Fibroblast of lung (primary cell): ENCODE data around the gene MEGF8. TPM values are rescaled to one million over a fixed set of nuclear protein-coding genes. Genes with fewer than 3 reads are reported as not detected.

ENCODE experiments used
- DNase-seq, 2 donors: peaks; one replicate each; pipeline versions ENCODE4 v3.0.0 to v3.0.0-alpha.2; 2010; ENCODE audit warnings: low read depth in 2 of 2
- H2AFZ ChIP-seq: 2 replicates; pipeline ENCODE4 v1.5.1; 2012; ENCODE audit warnings: low read length, control low read depth, inconsistent platforms
- H3K27ac ChIP-seq: 2 replicates; pipeline ENCODE4 v1.5.1; 2011; ENCODE audit warnings: low read length, control low read depth; ENCODE audit not compliant: insufficient read depth
- H3K27me3 ChIP-seq: 2 replicates; pipeline ENCODE4 v1.5.1; 2011; ENCODE audit warnings: mild to moderate bottlenecking, low read length; ENCODE audit not compliant: control insufficient read depth, insufficient read depth
- H3K36me3 ChIP-seq: 2 replicates; pipeline ENCODE4 v1.5.1; 2011; ENCODE audit warnings: low read length; ENCODE audit not compliant: control insufficient read depth, insufficient read depth
- H3K4me1 ChIP-seq: 2 replicates; pipeline ENCODE4 v1.5.1; 2011; ENCODE audit warnings: low read length; ENCODE audit not compliant: control insufficient read depth, insufficient read depth; ENCODE audit errors: extremely low read depth
- H3K4me2 ChIP-seq: 2 replicates; pipeline ENCODE4 v1.5.1; 2011; ENCODE audit warnings: low read length, control low read depth; ENCODE audit not compliant: insufficient read depth; ENCODE audit errors: extremely low read depth
- H3K4me3 ChIP-seq, 4 experiments: fragments of 200-600 bp in 1 of 4; sonication (generic) in 1 of 4; replicated peaks in 1 of 4; 2 replicates each; pipeline ENCODE4 v1.5.1; 2011 to 2016; ENCODE audit warnings: low read length in 4 of 4, low read depth in 3 of 4, mild to moderate bottlenecking in 3 of 4, control low read depth in 2 of 4, inconsistent platforms in 1 of 4, mixed read lengths in 1 of 4; ENCODE audit not compliant: insufficient read depth in 1 of 4; ENCODE audit errors: control extremely low read depth in 1 of 4
- H3K79me2 ChIP-seq: 2 replicates; pipeline ENCODE4 v1.5.1; 2012; ENCODE audit warnings: mild to moderate bottlenecking, low read length, inconsistent platforms; ENCODE audit not compliant: control insufficient read depth, insufficient read depth
- H3K9ac ChIP-seq: 2 replicates; pipeline ENCODE4 v1.5.1; 2011; ENCODE audit warnings: mild to moderate bottlenecking, low read length, control low read depth; ENCODE audit not compliant: insufficient read depth
- H3K9me3 ChIP-seq: 2 replicates; pipeline ENCODE4 v1.5.1; 2012; ENCODE audit warnings: low read depth, low read length; ENCODE audit not compliant: control insufficient read depth, insufficient read depth
- H4K20me1 ChIP-seq: 2 replicates; pipeline ENCODE4 v1.5.1; 2011; ENCODE audit warnings: low read length; ENCODE audit not compliant: control insufficient read depth, insufficient read depth; ENCODE audit errors: extremely low read depth
- CTCF ChIP-seq, 2 donors: IDR thresholded peaks in 1 of 2; conservative IDR thresholded peaks in 1 of 2; 1 replicate in 1 of 2; 2 replicates in 1 of 2; pipeline ENCODE4 v1.5.1; 2011 to 2012; ENCODE audit warnings: low read length in 2 of 2, control low read depth in 1 of 2, inconsistent platforms in 1 of 2, low read depth in 1 of 2, mild to moderate bottlenecking in 1 of 2
- EZH2 ChIP-seq: IDR thresholded peaks from 2 replicates; pipeline ENCODE4 v1.5.1; 2012; ENCODE audit warnings: low read length, control low read depth, mild to moderate bottlenecking; ENCODE audit errors: missing control alignments
- polyA plus RNA-seq, 2 donors: library from polyadenylated mRNA; depleted of rRNA in 1 of 2; stranded (reverse) in 1 of 2; unstranded in 1 of 2; fragments of >200 nt; gene quantifications; 2 replicates each; pipeline ENCODE4 v1.2.1, GENCODE V29; 2011 to 2012; ENCODE audit warnings: missing spikeins in 1 of 2
- total RNA-seq: library from RNA; depleted of rRNA; stranded (reverse); fragments of >200 nt; gene quantifications from 2 replicates; pipeline ENCODE4 v1.2.1, GENCODE V29; 2014

The MEGF8 gene
- total and polyA plus RNA-seq, 2 donors (not counting 1 experiment from before 2014, with no cell fraction given): 9.3 to 27.6 TPM

- H3K9me3 ChIP-seq: no peaks in the 10 kb centered on the region
- TF ChIP-seq CTCF (conservative IDR thresholded peaks at IDR 0.05 in 1 of 2, IDR thresholded peaks at IDR 0.05 in 1 of 2; ENCODE audit: low read depth in 1 of 2, low read length in 2 of 2) (no peak), EZH2 (no peak)
- H3K79me2 ChIP-seq: peaks cover 15% of the 10 kb centered on the region
- H3K4me2 ChIP-seq: no peak overlapping the region
- H3K4me1 ChIP-seq: peaks cover 12% of the 10 kb centered on the region
- H3K27me3 ChIP-seq: no peaks in the 10 kb centered on the region
- no peaks in the 10 kb centered on the region for H4K20me1 ChIP-seq
- no peak overlapping the region for H2AFZ ChIP-seq
- H3K36me3 ChIP-seq: peaks cover 56% of the 10 kb centered on the region
- H3K27ac ChIP-seq: no peak overlapping the region
- H3K4me3 ChIP-seq: no peak overlapping the region
- no peak for DNase-seq
- no peak overlapping the region for H3K9ac ChIP-seq
These were observed 35.3 kb upstream of the MEGF8 start for GRCh38 chr19:42290136-42290522.

GRCh38 chr19:42290523-42291434 lies 34.7 kb upstream of the MEGF8 start:
- no peak overlapping the region for H3K9ac ChIP-seq
- peaks cover 58% of the 10 kb centered on the region for H3K36me3 ChIP-seq
- H3K9me3 ChIP-seq: no peaks in the 10 kb centered on the region
- no peak overlapping the region for H3K4me3 ChIP-seq
- no peak for TF ChIP-seq EZH2
- TF ChIP-seq CTCF (conservative IDR thresholded peaks at IDR 0.05 in 1 of 2, IDR thresholded peaks at IDR 0.05 in 1 of 2; ENCODE audit: low read depth in 1 of 2, low read length in 2 of 2): peak; percentile 38 to 42
- no peak overlapping the region for H3K4me2 ChIP-seq
- no peak overlapping the region for H3K27ac ChIP-seq
- no peaks in the 10 kb centered on the region for H3K27me3 ChIP-seq
- H4K20me1 ChIP-seq: no peaks in the 10 kb centered on the region
- H3K4me1 ChIP-seq: peaks cover 6% of the 10 kb centered on the region
- no peak overlapping the region for H2AFZ ChIP-seq
- H3K79me2 ChIP-seq: peaks cover 9% of the 10 kb centered on the region
- no peak for DNase-seq

GRCh38 chr19:42291435-42291810 lies 34.0 kb upstream of the MEGF8 start:
- TF ChIP-seq EZH2: no peak
- TF ChIP-seq CTCF (conservative IDR thresholded peaks at IDR 0.05 in 1 of 2, IDR thresholded peaks at IDR 0.05 in 1 of 2; ENCODE audit: low read depth in 1 of 2, low read length in 2 of 2): no peak
- peaks cover 4% of the 10 kb centered on the region for H3K79me2 ChIP-seq
- peaks cover 58% of the 10 kb centered on the region for H3K36me3 ChIP-seq
- no peaks in the 10 kb centered on the region for H3K9me3 ChIP-seq
- no peak overlapping the region for H2AFZ ChIP-seq
- no peaks in the 10 kb centered on the region for H3K4me1 ChIP-seq
- H3K4me2 ChIP-seq: no peak overlapping the region
- H4K20me1 ChIP-seq: no peaks in the 10 kb centered on the region
- H3K27me3 ChIP-seq: no peaks in the 10 kb centered on the region
- DNase-seq: no peak
- H3K27ac ChIP-seq: no peak overlapping the region
- H3K4me3 ChIP-seq: no peak overlapping the region
- no peak overlapping the region for H3K9ac ChIP-seq
